GM08714 (cell line): ENCODE data around the gene LRCH2.

Source experiments
- H3K4me3 ChIP-seq: fragments of 200-500 bp; sonication (Bioruptor generic); 2 replicates; pipeline ENCODE4 v1.5.1; 2014; ENCODE audit warnings: mild to moderate bottlenecking, low read length, inconsistent platforms
- ZNF274 ChIP-seq: IDR thresholded peaks from 2 replicates; pipeline ENCODE4 v1.6.1; 2012; ENCODE audit warnings: mild to moderate bottlenecking, low read depth, low read length

The LRCH2 gene

GRCh38 chrX:115183980-115184379 is 49.9 kb downstream of the LRCH2 start:
- no peak for TF ChIP-seq ZNF274
- no peak overlapping the region for H3K4me3 ChIP-seq

- TF ChIP-seq ZNF274: no peak
- H3K4me3 ChIP-seq: no peak overlapping the region
Observed at GRCh38 chrX:115178473-115178872, 55.4 kb downstream of the LRCH2 start.

GRCh38 chrX:115177932-115178331 is 56.0 kb downstream of the LRCH2 start:
- no peak overlapping the region for H3K4me3 ChIP-seq
- TF ChIP-seq ZNF274: no peak

GRCh38 chrX:115174548-115174947 is 59.3 kb downstream of the LRCH2 start:
- no peak overlapping the region for H3K4me3 ChIP-seq
- no peak for TF ChIP-seq ZNF274

DNA sequence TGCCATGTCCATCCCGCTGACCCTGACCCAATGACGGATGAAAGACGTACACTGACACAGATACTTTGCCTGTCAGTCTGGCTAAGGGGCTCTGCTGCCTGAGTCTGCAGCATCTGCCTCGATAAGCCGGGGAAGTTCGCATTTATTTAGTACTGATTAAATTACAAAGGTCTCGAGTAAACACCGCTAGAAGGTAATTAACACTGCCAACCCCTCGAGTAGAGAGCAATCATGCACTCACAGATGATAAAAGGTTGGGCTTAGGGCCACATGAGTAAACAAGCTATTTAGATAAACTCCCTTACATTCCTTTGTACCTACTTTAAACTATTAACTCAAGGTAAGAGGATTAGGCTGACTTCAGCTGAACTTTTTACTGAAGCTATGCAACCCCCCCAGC is 60.7 kb downstream of the LRCH2 start:
- H3K4me3 ChIP-seq: no peak overlapping the region
- no peak for TF ChIP-seq ZNF274

DNA sequence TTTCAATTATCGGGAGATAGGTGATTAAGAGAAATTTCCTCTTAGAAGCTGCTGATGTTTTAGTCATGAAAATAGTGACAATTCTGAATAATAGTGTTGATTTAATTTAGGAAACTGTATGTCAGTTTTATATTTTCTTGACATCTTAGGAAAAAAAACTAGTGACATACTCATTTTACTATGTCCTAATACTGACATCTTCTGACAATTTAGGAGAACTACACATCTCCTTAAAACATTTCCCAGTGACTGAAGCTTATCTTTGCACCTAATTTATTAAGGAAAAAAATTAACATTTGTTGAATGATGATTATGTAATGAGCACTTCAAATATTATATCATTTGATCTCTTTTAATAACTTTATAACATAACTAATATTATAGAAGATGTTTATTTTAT is 86.7 kb downstream of the LRCH2 start:
- no peak for TF ChIP-seq ZNF274
- H3K4me3 ChIP-seq: no peak overlapping the region

GRCh38 chrX:115142057-115142456 is 91.8 kb downstream of the LRCH2 start:
- no peak for TF ChIP-seq ZNF274
- no peak overlapping the region for H3K4me3 ChIP-seq

DNA sequence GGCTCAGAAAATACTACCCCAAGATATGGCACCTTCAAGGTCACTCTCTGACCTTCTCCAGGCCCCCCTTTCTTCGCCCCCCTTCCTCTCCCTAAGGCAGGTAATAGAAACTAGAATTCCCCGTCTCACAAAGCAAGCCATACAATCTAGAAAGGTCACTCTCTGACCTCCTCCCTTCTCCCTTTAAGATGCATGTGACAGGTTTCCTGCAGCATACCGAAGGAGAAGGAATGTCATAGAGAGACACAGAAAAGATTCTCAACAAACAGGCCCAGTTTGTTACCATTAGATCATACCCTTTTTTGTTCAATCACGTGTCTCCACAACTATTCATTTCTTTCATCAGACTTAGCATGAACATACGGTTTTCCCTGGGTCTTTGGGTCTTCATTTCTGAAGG is 95.9 kb downstream of the LRCH2 start:
- H3K4me3 ChIP-seq: no peak overlapping the region
- no peak for TF ChIP-seq ZNF274

GRCh38 chrX:115134382-115134781 is 99.5 kb downstream of the LRCH2 start:
- TF ChIP-seq ZNF274: no peak
- no peak overlapping the region for H3K4me3 ChIP-seq

- TF ChIP-seq ZNF274: no peak
- no peak overlapping the region for H3K4me3 ChIP-seq
Observed at GRCh38 chrX:115112411-115112810, 121.5 kb downstream of the LRCH2 start.

- no peak for TF ChIP-seq ZNF274
- no peak overlapping the region for H3K4me3 ChIP-seq
Observed at GRCh38 chrX:115098897-115099296, 135.0 kb downstream of the LRCH2 start.

DNA sequence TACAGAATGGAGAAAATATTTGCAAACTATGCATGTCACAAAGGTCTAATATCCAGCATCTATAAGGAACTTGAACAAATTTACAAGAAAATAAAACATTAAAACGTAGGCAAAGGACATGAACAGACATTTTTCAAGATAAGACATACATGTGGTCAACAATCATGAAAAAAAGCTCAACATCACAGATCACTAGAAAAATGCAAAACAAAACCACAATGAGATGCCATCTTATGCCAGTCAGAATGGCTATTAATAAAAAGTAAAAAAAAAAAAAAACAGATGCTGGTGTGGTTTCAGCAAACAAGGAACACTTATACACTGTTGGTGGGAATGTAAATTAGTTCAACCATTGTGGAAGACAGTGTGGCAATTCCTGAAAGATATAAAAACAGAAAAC is 140.7 kb downstream of the LRCH2 start:
- H3K4me3 ChIP-seq: no peak overlapping the region
- no peak for TF ChIP-seq ZNF274

DNA sequence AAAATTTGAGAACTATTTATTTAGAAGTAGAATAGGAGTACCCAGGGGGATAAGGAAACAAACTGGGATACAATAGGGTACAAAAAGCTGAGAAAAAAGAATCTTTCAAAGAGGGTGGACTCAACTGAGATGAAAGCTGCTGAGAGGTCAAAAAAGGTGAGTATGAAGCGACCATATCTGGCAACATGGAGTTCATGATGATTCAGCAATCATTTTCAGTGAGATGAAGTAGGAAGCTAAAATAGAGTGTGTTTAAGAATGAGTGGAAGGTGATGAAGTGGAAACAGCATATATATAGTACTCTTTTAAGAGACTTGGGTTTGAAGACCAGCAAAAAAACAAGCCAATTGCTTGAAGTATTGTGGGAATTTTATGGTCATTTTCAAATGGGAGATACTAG is 144.5 kb downstream of the LRCH2 start:
- TF ChIP-seq ZNF274: no peak

DNA sequence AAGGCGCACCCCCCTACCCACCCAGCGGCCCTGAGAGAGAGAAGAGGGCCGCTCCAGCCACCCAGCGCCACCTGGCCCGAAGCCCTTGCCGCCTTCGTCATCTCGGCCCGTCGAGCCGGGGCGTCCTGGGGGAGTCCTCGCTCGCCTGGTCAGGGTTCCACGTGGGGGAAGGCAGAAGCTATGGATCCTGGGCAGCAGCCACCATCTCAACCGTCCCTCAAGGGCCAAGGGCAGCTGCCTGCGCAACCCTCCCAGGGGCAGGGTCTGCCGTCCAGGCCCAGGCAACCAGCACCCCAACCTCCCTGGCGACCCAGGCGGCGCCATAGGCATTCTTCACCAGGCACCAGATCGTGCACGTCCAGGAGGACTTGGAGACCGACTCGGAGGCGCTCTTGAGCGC is 165.0 kb downstream of the LRCH2 start:
- H3K4me3 ChIP-seq: no peak overlapping the region
- TF ChIP-seq ZNF274: no peak

More for the DNA sequence above, 144.5 kb downstream of the LRCH2 start:
- no peak overlapping the region for H3K4me3 ChIP-seq

DNA sequence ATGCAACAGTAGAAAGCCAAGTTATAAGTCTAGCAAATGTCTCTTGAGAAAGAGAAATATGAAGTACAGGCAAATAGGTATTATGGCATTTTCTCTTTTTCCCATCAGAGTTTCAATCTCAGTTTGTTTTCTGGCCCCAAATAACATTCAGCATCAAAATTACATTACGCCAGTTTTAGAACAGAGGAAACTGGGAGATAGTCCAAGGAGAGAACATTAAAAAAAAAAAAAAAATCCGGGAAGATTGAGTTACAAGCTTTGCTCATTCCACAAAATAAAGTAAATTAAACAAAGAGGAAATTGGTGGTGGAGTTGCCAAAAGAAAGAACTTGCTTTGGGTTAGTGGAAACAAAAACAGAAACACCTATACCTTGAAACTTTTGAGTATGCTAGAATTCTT is 166.1 kb downstream of the LRCH2 start:
- no peak for TF ChIP-seq ZNF274
- no peak overlapping the region for H3K4me3 ChIP-seq

- no peak for TF ChIP-seq ZNF274
- no peak overlapping the region for H3K4me3 ChIP-seq
Observed at GRCh38 chrX:115065304-115065703, 168.6 kb downstream of the LRCH2 start.
